OCI-LY3 (cell line): ENCODE data around the gene TBX18.

Experiments used
- CTCF ChIP-seq: fragments of 200-600, 300-600 bp; sonication (generic); IDR thresholded peaks from 2 replicates; pipeline ENCODE4 v1.5.1; 2014; ENCODE audit warnings: antibody characterized with exemption, low read length, low read depth
- EZH2phosphoT487 ChIP-seq: fragments of 200-600 bp; shearing (Covaris generic); IDR thresholded peaks from 2 replicates; pipeline ENCODE4 v1.6.1; 2018; ENCODE audit warnings: antibody characterized with exemption, mixed run types, low read depth

DNA sequence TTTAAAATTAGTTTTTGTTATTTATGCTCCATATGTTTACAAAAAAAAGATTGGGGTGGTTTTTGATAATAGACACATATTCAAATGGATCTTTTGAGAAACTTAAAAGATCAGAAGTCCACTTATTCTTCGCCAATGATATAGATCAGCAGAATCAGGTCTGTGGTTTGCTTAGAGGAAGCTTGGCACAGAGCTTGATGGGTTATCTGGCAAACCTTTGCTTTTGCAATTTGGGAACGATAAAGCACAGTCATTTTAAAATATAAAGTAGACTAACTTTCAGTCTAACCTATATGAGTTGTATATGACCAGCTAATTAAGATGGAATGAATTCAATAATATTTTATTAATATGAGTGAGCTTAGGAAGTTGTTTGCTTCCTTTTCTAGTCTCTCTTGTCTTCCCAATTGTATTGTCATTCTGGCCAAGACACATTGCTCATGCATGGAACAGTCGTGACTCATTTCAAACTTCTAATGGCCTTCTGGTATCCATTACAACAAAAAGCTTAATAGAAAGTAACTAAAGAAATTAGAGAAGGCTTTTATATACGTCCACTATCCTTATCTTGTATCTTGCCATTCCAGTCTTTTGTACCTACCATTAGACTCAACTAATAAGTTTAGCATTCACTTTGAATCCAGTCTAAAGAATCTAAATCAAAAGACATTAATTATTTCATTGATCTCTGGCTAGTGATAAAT, 118.7 kb downstream of the TBX18 start:
- TF ChIP-seq CTCF (no peak), EZH2phosphoT487 (no peak)
